GM12878 (cell line): ENCODE measurements around the gene REN. TPM values are rescaled to one million over a fixed set of nuclear protein-coding genes. Genes with fewer than 3 reads are reported as not detected.

Source experiments
- ATAC-seq: fragments of 200-7000 bp; cut with Tn5 transposase; 3 replicates; pipeline ENCODE4 v1.9.1; 2020; ENCODE audit warnings: mild to moderate bottlenecking, moderate library complexity
- BruUV-seq: library from RNA; stranded (reverse); fragments of 400-500 nt; replicated peaks from 2 replicates; lab custom pipeline; 2021; lab: Mats Ljungman, UMichigan
- CTCF ChIA-PET: fragments of 300-600 bp; sonication (Branson Sonifier 250); formaldehyde crosslinking; extraction: SDS; loops from one replicate; lab custom pipeline; 2021; ENCODE audit warnings: inconsistent platforms; lab: Yijun Ruan, JAX
- POLR2A ChIA-PET: fragments of 350-600 bp; formaldehyde crosslinking; extraction: SDS; loops from one replicate; lab custom pipeline; 2021; ENCODE audit warnings: inconsistent platforms; lab: Charles Lee
- RAD21 ChIA-PET: fragments of 300-600 bp; sonication (Branson Sonifier 250); formaldehyde crosslinking; loops from one replicate; lab custom pipeline; 2023; ENCODE audit warnings: antibody characterized with exemption; ENCODE audit not compliant: unreplicated experiment; lab: Charles Lee
- SMC1A ChIA-PET: fragments of 300-600 bp; sonication (Branson Sonifier 250); formaldehyde crosslinking; loops from one replicate; lab custom pipeline; 2023; ENCODE audit not compliant: unreplicated experiment, uncharacterized antibody; lab: Charles Lee
- DNase-seq: peaks from one replicate; pipeline ENCODE4 v3.0.0-alpha.2; 2011; ENCODE audit warnings: low read depth, low spot score
- FAIRE-seq: peaks from 3 replicates; lab custom pipeline; 2011; peaks lifted over from hg19 to GRCh38; lab: Jason Lieb, UNC
- H2AFZ ChIP-seq: 2 replicates; pipeline ENCODE4 v1.6.0; 2011; ENCODE audit warnings: low read depth, low read length, control low read depth; ENCODE audit not compliant: control insufficient read depth
- H3K27ac ChIP-seq: 2 replicates; pipeline ENCODE4 v1.5.1; 2011; ENCODE audit warnings: control low read depth; ENCODE audit not compliant: control insufficient read depth, insufficient read depth
- H3K27me3 ChIP-seq, 2 experiments: replicated peaks in 1 of 2; 2 replicates each; pipeline versions ENCODE4 v1.6.0 to v1.6.1; 2011; ENCODE audit warnings: low read length in 1 of 2; ENCODE audit not compliant: control insufficient read depth in 2 of 2, insufficient read depth in 2 of 2
- H3K36me3 ChIP-seq, 2 experiments: 2 replicates each; pipeline ENCODE4 v1.5.1; 2011; ENCODE audit warnings: low read length in 1 of 2; ENCODE audit not compliant: control insufficient read depth in 2 of 2, insufficient read depth in 2 of 2
- H3K4me1 ChIP-seq: 2 replicates; pipeline ENCODE4 v1.6.1; 2011; ENCODE audit warnings: mild to moderate bottlenecking, low read length, moderate library complexity, mixed read lengths; ENCODE audit not compliant: control insufficient read depth, insufficient read depth
- H3K4me2 ChIP-seq: 2 replicates; pipeline ENCODE4 v1.6.0; 2011; ENCODE audit warnings: control low read depth; ENCODE audit not compliant: control insufficient read depth, insufficient read depth
- H3K4me3 ChIP-seq: fragments of 200-600 bp; sonication (generic); 2 replicates; pipeline ENCODE4 v1.5.1; 2016
- H3K79me2 ChIP-seq: 2 replicates; pipeline ENCODE4 v1.6.0; 2011; ENCODE audit warnings: low read length; ENCODE audit not compliant: control insufficient read depth, insufficient read depth
- H3K9ac ChIP-seq: 2 replicates; pipeline ENCODE4 v1.8.0; 2011; ENCODE audit warnings: low read length, control low read depth, mixed read lengths; ENCODE audit not compliant: control insufficient read depth, insufficient read depth
- H3K9me3 ChIP-seq: replicated peaks from 3 replicates; pipeline ENCODE4 v1.5.1; 2011; ENCODE audit warnings: mild to moderate bottlenecking, low read length; ENCODE audit not compliant: control insufficient read depth, insufficient read depth
- H4K20me1 ChIP-seq: 2 replicates; pipeline ENCODE4 v1.6.0; 2011; ENCODE audit not compliant: control insufficient read depth, insufficient read depth
- CBFB ChIP-seq: IDR thresholded peaks from 2 replicates; pipeline ENCODE4 v1.6.1; 2016; ENCODE audit warnings: antibody characterized with exemption, low read depth
- DPF2 ChIP-seq: fragments of 450-650 bp; IDR thresholded peaks from 2 replicates; pipeline ENCODE4 v1.6.1; 2017; ENCODE audit warnings: mild to moderate bottlenecking
- JUNB ChIP-seq: IDR thresholded peaks from 2 replicates; pipeline ENCODE4 v1.6.1; 2016; ENCODE audit warnings: antibody characterized with exemption, mild to moderate bottlenecking
- SKIL ChIP-seq: fragments of 450-650 bp; IDR thresholded peaks from 2 replicates; pipeline ENCODE4 v1.6.1; 2017; ENCODE audit warnings: mild to moderate bottlenecking, low read depth, inconsistent platforms; ENCODE audit not compliant: poor library complexity, severe bottlenecking
- WGBS: methylation state at CpG from one replicate; pipeline ENCODE4 v1.1.6; 2016; ENCODE audit warnings: low lambda C conversion rate; ENCODE audit not compliant: insufficient replicate concordance, insufficient coverage; ENCODE audit errors: missing lambda C conversion rate; 5-methylcytosine and 5-hydroxymethylcytosine counted together
- in situ Hi-C: fragments of 300-500 bp; cut with MboI; formaldehyde crosslinking; loops from 9 replicates; pipeline ENCODE4 v1.14.3; 2018; ENCODE audit warnings: mixed read lengths
- intact Hi-C: fragments of 100-400 bp; cut with micrococcal nuclease; formaldehyde crosslinking; loops from one replicate; pipeline ENCODE4 v1.14.2; 2022; ENCODE audit not compliant: unreplicated experiment
- polyA plus RNA-seq, 11 experiments: library from polyadenylated mRNA; depleted of rRNA in 4 of 11; unstranded in 6 of 11; stranded (reverse) in 5 of 11; fragments of >200 nt; fragmentation: Nextera tagmentation in 4 of 11; fragmentation: Illumina TruSeq in 1 of 11; extraction: Ambion mirVana in 4 of 11; extraction: Trizol in 1 of 11; gene quantifications; 1 replicate in 1 of 11; 2 replicates in 10 of 11; pipeline versions ENCODE4 v1.2.1 to v1.2.3, GENCODE V29; 2011 to 2016; ENCODE audit warnings: inconsistent platforms in 2 of 11, missing spikeins in 2 of 11, low read depth in 1 of 11
- total RNA-seq, 4 experiments: library from RNA; depleted of rRNA in 3 of 4; stranded (reverse); fragments of >200 nt in 3 of 4; fragmentation: Illumina TruSeq in 1 of 4; extraction: Trizol in 1 of 4; gene quantifications; 2 replicates each; pipeline versions ENCODE4 v1.2.1 to v1.2.3, GENCODE V29; 2013 to 2021
- TF ChIP-seq, protein P1 (sequence below): fragments of 450-650 bp; formaldehyde crosslinking; IDR thresholded peaks from 2 replicates; pipeline ENCODE4 v1.4.0; 2020; ENCODE audit warnings: mild to moderate bottlenecking, moderate library complexity
- TF ChIP-seq, protein P2 (sequence below): fragments of 450-650 bp; IDR thresholded peaks from 2 replicates; pipeline ENCODE4 v1.6.1; 2017; ENCODE audit warnings: mild to moderate bottlenecking

Gene REN
- total and polyA plus RNA-seq, 10 of the 15 experiments (the other 5 are each of a cell fraction or from before 2014, with no cell fraction given), result not detected

DNA sequence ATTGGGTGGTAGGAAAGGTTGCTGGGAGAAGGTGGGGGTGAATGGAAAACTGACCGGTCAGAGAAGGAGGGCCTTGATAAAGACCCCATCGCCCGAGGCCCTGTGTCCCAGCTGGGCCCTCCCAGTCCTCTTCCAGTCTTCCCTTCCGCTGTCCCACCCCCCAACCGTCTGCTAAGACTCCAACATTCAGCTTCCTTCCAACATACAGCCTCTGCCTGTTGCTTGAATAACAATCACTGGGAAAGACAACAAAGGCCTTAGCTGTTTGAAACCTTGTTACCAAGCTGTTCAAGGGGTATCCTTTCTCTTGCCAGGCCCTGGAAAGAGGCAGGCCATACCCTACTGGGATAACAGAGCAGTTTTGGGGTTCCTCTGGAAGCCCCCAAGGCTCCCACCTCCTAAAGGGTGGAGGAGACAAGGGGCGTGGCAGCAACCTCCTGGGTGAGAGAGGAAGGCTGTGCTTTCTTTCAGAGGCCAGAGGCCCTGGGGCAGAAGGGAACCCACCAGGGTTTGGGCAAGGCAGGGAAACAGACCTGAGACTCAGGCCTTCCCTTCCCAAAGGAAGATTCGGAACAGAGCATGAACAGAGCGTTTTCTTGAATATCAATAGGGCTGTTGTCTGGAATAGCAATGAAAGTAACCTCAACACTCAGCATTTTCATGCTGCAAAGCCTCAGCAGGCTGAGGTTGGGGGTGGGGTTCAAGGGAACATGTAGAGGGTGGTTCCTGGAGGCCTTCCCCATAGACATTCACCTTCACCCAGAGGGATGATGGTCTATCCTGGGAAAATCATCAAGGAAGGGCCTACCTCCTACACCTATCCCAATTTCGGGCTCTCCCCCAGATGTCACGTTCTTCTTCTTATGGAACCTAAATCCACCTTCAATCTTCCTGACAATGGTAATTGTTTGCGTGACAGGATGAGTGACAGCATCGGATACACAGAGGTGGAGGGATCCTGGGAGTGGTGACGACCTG lies 18.4 kb downstream of the REN start:
- no peak overlapping the region for H2AFZ ChIP-seq
- FAIRE-seq, result no peak
- H3K4me2 ChIP-seq, result no peak overlapping the region
- no peaks in the 10 kb centered on the region for H4K20me1 ChIP-seq
- no peaks in the 10 kb centered on the region for H3K9me3 ChIP-seq
- no peak overlapping the region for H3K4me3 ChIP-seq
- H3K4me1 ChIP-seq, result no peaks in the 10 kb centered on the region
- intact Hi-C loops, result no loop called here
- no peak for DNase-seq
- POLR2A ChIA-PET, result no interaction called here
- no peak overlapping the region for H3K9ac ChIP-seq
- no peak for TF ChIP-seq CBFB
- TF ChIP-seq, protein P1, sequence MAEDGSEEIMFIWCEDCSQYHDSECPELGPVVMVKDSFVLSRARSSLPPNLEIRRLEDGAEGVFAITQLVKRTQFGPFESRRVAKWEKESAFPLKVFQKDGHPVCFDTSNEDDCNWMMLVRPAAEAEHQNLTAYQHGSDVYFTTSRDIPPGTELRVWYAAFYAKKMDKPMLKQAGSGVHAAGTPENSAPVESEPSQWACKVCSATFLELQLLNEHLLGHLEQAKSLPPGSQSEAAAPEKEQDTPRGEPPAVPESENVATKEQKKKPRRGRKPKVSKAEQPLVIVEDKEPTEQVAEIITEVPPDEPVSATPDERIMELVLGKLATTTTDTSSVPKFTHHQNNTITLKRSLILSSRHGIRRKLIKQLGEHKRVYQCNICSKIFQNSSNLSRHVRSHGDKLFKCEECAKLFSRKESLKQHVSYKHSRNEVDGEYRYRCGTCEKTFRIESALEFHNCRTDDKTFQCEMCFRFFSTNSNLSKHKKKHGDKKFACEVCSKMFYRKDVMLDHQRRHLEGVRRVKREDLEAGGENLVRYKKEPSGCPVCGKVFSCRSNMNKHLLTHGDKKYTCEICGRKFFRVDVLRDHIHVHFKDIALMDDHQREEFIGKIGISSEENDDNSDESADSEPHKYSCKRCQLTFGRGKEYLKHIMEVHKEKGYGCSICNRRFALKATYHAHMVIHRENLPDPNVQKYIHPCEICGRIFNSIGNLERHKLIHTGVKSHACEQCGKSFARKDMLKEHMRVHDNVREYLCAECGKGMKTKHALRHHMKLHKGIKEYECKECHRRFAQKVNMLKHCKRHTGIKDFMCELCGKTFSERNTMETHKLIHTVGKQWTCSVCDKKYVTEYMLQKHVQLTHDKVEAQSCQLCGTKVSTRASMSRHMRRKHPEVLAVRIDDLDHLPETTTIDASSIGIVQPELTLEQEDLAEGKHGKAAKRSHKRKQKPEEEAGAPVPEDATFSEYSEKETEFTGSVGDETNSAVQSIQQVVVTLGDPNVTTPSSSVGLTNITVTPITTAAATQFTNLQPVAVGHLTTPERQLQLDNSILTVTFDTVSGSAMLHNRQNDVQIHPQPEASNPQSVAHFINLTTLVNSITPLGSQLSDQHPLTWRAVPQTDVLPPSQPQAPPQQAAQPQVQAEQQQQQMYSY (CRISPR knock-in tag), result no peak
- TF ChIP-seq SKIL, result no peak
- no peak for TF ChIP-seq JUNB
- TF ChIP-seq, protein P2, sequence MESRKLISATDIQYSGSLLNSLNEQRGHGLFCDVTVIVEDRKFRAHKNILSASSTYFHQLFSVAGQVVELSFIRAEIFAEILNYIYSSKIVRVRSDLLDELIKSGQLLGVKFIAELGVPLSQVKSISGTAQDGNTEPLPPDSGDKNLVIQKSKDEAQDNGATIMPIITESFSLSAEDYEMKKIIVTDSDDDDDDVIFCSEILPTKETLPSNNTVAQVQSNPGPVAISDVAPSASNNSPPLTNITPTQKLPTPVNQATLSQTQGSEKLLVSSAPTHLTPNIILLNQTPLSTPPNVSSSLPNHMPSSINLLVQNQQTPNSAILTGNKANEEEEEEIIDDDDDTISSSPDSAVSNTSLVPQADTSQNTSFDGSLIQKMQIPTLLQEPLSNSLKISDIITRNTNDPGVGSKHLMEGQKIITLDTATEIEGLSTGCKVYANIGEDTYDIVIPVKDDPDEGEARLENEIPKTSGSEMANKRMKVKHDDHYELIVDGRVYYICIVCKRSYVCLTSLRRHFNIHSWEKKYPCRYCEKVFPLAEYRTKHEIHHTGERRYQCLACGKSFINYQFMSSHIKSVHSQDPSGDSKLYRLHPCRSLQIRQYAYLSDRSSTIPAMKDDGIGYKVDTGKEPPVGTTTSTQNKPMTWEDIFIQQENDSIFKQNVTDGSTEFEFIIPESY, result no peak
- no peak for TF ChIP-seq DPF2
- no peaks in the 10 kb centered on the region for H3K36me3 ChIP-seq
- H3K27ac ChIP-seq, result no peak overlapping the region
- BruUV-seq, result no TSS peak
- in situ Hi-C loops, result no loop called here
- 17% methylated on average over 12 of the region's 13 CpGs for WGBS
- no peak for ATAC-seq
- SMC1A ChIA-PET, result interaction anchor here (1.1 kb wide), 1 partner anchor 20 kb away, joined by 3 read pairs; no protein-coding TSS in a partner anchor
- RAD21 ChIA-PET, result interaction anchor here (0.6 kb wide), 1 partner anchor 287 kb away, joined by 3 read pairs; no protein-coding TSS in a partner anchor
- CTCF ChIA-PET, result interaction anchor here (0.8 to 1.3 kb wide), 2 partner anchors 10 to 293 kb away, joined by 3 to 4 read pairs; no protein-coding TSS in a partner anchor
- H3K27me3 ChIP-seq, result peaks cover 5 to 7% of the 10 kb centered on the region in 2 experiments; a peak in 3 of 4 replicates
- H3K79me2 ChIP-seq, result no peaks in the 10 kb centered on the region
